DND-41 (cell line): ENCODE measurements around the gene MRFAP1.

Experiments used
- ATAC-seq: fragments of 200-7000 bp; cut with Tn5 transposase; 3 replicates; pipeline ENCODE4 v1.9.1; 2021; ENCODE audit warnings: low read depth; ENCODE audit not compliant: insufficient read depth
- DNase-seq: peaks from one replicate; pipeline ENCODE4 v3.0.0-alpha.2; 2020
- H2AFZ ChIP-seq: 2 replicates; pipeline ENCODE4 v1.6.0; 2012; ENCODE audit warnings: low read depth, low read length
- H3K27ac ChIP-seq: 2 replicates; pipeline ENCODE4 v1.5.1; 2012; ENCODE audit warnings: low read length, inconsistent platforms
- H3K27me3 ChIP-seq: fragments of 200-600 bp; sonication (generic); 2 replicates; pipeline ENCODE4 v1.6.0; 2012; ENCODE audit warnings: low read length, mild to moderate bottlenecking, inconsistent platforms; ENCODE audit not compliant: insufficient read depth, poor library complexity
- H3K36me3 ChIP-seq: 2 replicates; pipeline ENCODE4 v1.5.1; 2012; ENCODE audit warnings: low read length, inconsistent platforms; ENCODE audit not compliant: insufficient read depth
- H3K4me1 ChIP-seq: 2 replicates; pipeline ENCODE4 v1.5.1; 2012; ENCODE audit warnings: mild to moderate bottlenecking, low read length; ENCODE audit not compliant: insufficient read depth
- H3K4me2 ChIP-seq: 2 replicates; pipeline ENCODE4 v1.6.0; 2012; ENCODE audit warnings: mild to moderate bottlenecking, moderate library complexity, low read length, inconsistent platforms; ENCODE audit not compliant: insufficient read depth
- H3K4me3 ChIP-seq, 2 experiments: fragments of 200-600 bp in 1 of 2; shearing (Covaris generic) in 1 of 2; 2 replicates each; pipeline ENCODE4 v1.5.1; 2012 to 2016; ENCODE audit warnings: inconsistent platforms in 2 of 2, low read length in 2 of 2, mild to moderate bottlenecking in 2 of 2, low read depth in 1 of 2, moderate library complexity in 1 of 2
- H3K79me2 ChIP-seq: 2 replicates; pipeline ENCODE4 v1.6.0; 2012; ENCODE audit warnings: low read length, inconsistent platforms; ENCODE audit not compliant: insufficient read depth
- H3K9ac ChIP-seq: 2 replicates; pipeline ENCODE4 v1.6.0; 2012; ENCODE audit warnings: low read depth, mild to moderate bottlenecking, inconsistent platforms, low read length, moderate library complexity
- H3K9me3 ChIP-seq: 2 replicates; pipeline ENCODE4 v1.5.1; 2012; ENCODE audit warnings: low read length, moderate library complexity, mild to moderate bottlenecking, inconsistent platforms; ENCODE audit not compliant: insufficient read depth, severe bottlenecking
- H4K20me1 ChIP-seq: 2 replicates; pipeline ENCODE4 v1.6.0; 2012; ENCODE audit warnings: low read length; ENCODE audit not compliant: insufficient read depth
- CTCF ChIP-seq: IDR thresholded peaks from 2 replicates; pipeline ENCODE4 v1.5.1; 2012; ENCODE audit warnings: borderline replicate concordance, low read length, moderate library complexity, mild to moderate bottlenecking; ENCODE audit not compliant: poor library complexity, severe bottlenecking; ENCODE audit errors: extremely low read depth
- EZH2 ChIP-seq: IDR thresholded peaks from 3 replicates; pipeline ENCODE4 v1.6.1; 2012; ENCODE audit warnings: borderline replicate concordance, low read depth, mild to moderate bottlenecking, moderate library complexity, low read length, inconsistent platforms; ENCODE audit not compliant: severe bottlenecking

The MRFAP1 gene

DNA sequence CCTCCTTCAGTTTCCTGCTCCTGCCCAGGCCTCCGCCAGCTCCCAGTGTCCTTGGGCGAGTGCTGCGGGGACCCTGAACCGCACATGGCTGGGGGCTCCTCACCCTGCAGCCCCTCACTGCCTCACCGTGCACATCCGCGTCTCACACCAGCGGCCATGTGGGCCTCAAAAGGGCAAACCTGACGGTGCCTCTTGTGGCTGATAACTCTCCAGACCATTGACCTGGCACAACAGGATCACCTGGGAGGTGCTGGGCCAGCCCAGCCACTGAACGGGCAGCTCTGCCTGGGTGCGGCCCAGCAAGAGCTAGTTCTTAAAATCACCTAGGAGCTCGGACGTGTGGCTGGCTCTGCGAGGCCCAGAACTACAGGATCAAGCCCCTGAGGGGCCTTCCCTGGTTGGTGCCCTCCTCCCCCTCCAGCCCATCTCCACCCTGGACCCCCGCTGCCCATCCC lies 49.0 kb downstream of the MRFAP1 start:
- Histone ChIP-seq H3K4me2 (no peak overlapping the region), H3K9ac (no peak overlapping the region), H3K27me3 (no peaks in the 10 kb centered on the region), H3K4me3 (no peak overlapping the region), H3K36me3 (no peaks in the 10 kb centered on the region), H3K4me1 (no peaks in the 10 kb centered on the region), H3K27ac (no peak overlapping the region), H4K20me1 (no peaks in the 10 kb centered on the region), H3K9me3 (no peaks in the 10 kb centered on the region), H2AFZ (no peak overlapping the region), H3K79me2 (no peaks in the 10 kb centered on the region)
- DNase-seq (no peak), ATAC-seq (no peak)
- no peak for TF ChIP-seq EZH2
- no peak for TF ChIP-seq CTCF
